D341Med (cell line): ENCODE measurements around the gene PRIMPOL.

Experiments
- DNase-seq: peaks from one replicate; pipeline ENCODE4 v3.0.0; 2012; ENCODE audit warnings: low spot score

Gene PRIMPOL

GRCh38 chr4:184668096-184668495, 18.6 kb downstream of the PRIMPOL start:
- DNase-seq, result no peak

GRCh38 chr4:184668511-184669114, 19.1 kb downstream of the PRIMPOL start:
- DNase-seq, result no peak

- DNase-seq, result no peak
Measured at GRCh38 chr4:184669251-184669650, 19.7 kb downstream of the PRIMPOL start.

GRCh38 chr4:184671101-184671500, 21.6 kb downstream of the PRIMPOL start:
- no peak for DNase-seq

GRCh38 chr4:184672741-184673140, 23.2 kb downstream of the PRIMPOL start:
- DNase-seq, result no peak

- DNase-seq, result no peak
Measured at GRCh38 chr4:184674011-184674410, 24.5 kb downstream of the PRIMPOL start.

- no peak for DNase-seq
Measured at GRCh38 chr4:184675018-184675417, 25.5 kb downstream of the PRIMPOL start.

GRCh38 chr4:184675821-184676492, 26.4 kb downstream of the PRIMPOL start:
- DNase-seq, result no peak

- no peak for DNase-seq
Measured at GRCh38 chr4:184680698-184681097, 31.2 kb downstream of the PRIMPOL start.

GRCh38 chr4:184681916-184682315, 32.4 kb downstream of the PRIMPOL start:
- DNase-seq, result no peak

GRCh38 chr4:184684491-184685189, 35.1 kb downstream of the PRIMPOL start:
- no peak for DNase-seq

- no peak for DNase-seq
Measured at GRCh38 chr4:184688005-184688404, 38.5 kb downstream of the PRIMPOL start.

GRCh38 chr4:184688447-184688846, 38.9 kb downstream of the PRIMPOL start:
- DNase-seq, result no peak

GRCh38 chr4:184689681-184690080, 40.1 kb downstream of the PRIMPOL start:
- no peak for DNase-seq

GRCh38 chr4:184693056-184693455, 43.5 kb downstream of the PRIMPOL start:
- DNase-seq, result no peak

- no peak for DNase-seq
Measured at GRCh38 chr4:184694412-184694956, 44.9 kb downstream of the PRIMPOL start.

GRCh38 chr4:184695178-184695896, 45.8 kb downstream of the PRIMPOL start:
- DNase-seq, result no peak

GRCh38 chr4:184697956-184698355, 48.4 kb downstream of the PRIMPOL start:
- DNase-seq, result no peak

GRCh38 chr4:184699941-184700340, 50.4 kb downstream of the PRIMPOL start:
- DNase-seq, result no peak

- no peak for DNase-seq
Measured at GRCh38 chr4:184702114-184702513, 52.6 kb downstream of the PRIMPOL start.

GRCh38 chr4:184705692-184706091, 56.2 kb downstream of the PRIMPOL start:
- no peak for DNase-seq

GRCh38 chr4:184706453-184706852, 56.9 kb downstream of the PRIMPOL start:
- DNase-seq, result no peak
